Motor neuron (in vitro differentiated cells): ENCODE results near the gene CCDC127. TPM values are rescaled to one million over a fixed set of nuclear protein-coding genes. Genes with fewer than 3 reads are reported as not detected.
A peak's percentile ranks its signal among the peaks of the same experiment; 100 is the strongest.
"Not testable (repeated sequence)": the region's sequence is repeated elsewhere in the genome, so short reads cannot be mapped to it uniquely, and the experiment has no call there.

ENCODE experiments used
- ATAC-seq, 8 experiments: fragments of 200-7000 bp; cut with Tn5 transposase; replicated peaks in 6 of 8; 2 replicates each; pipeline ENCODE4 v1.8.0; 2021; ENCODE audit warnings: mild to moderate bottlenecking in 8 of 8, moderate library complexity in 8 of 8
- H3K27ac ChIP-seq, 2 donors: fragments of 250-450 bp; sonication (Bioruptor Pico); 2 replicates each; pipeline ENCODE4 v1.9.0; 2021; ENCODE audit warnings: antibody characterized with exemption in 2 of 2, mild to moderate bottlenecking in 2 of 2, moderate library complexity in 1 of 2
- H3K4me1 ChIP-seq, 2 donors: fragments of 250-450 bp; sonication (Bioruptor Pico); replicated peaks in 1 of 2; 2 replicates each; pipeline ENCODE4 v1.6.1; 2021; ENCODE audit warnings: antibody characterized with exemption in 2 of 2, mild to moderate bottlenecking in 2 of 2, moderate library complexity in 1 of 2
- H3K4me3 ChIP-seq, 5 donors: fragments of 250-450 bp; sonication (Bioruptor Pico); 2 replicates each; pipeline ENCODE4 v1.9.0; 2021; ENCODE audit warnings: antibody characterized with exemption in 5 of 5, mild to moderate bottlenecking in 5 of 5, moderate library complexity in 4 of 5
- WGBS, 10 experiments: fragments of 450-650 bp; shearing (Covaris generic); methylation state at CpG; one replicate each; pipeline ENCODE4 v1.0.0; 2022; 5-methylcytosine and 5-hydroxymethylcytosine counted together
- in situ Hi-C, 9 experiments: fragments of 400-800 bp; cut with MboI; loops; one replicate each; pipeline ENCODE4 v1.15.0; 2021; ENCODE audit warnings: low sequenced_read_pairs in 9 of 9, low pct_unique_long_range_greater_than_20kb in 2 of 9; ENCODE audit not compliant: unreplicated experiment in 9 of 9
- total RNA-seq, 8 experiments: library from RNA; unstranded; fragments of 300-600 nt; gene quantifications; 2 replicates each; pipeline versions ENCODE4 v1.2.3 to v1.2.4, GENCODE V29; 2022

CCDC127 gene
- 10 to 100 TPM in 1 of 8 experiments, 1 to 10 TPM in 7; 5.9 to 10.8 (median 7.9) TPM for total RNA-seq

GRCh38 chr5:217494-218456 lies at the start of gene CCDC127, which contains the start of gene SDHA:
TSS of gene CCDC127 (minus strand) at chr5:218153. CDS start at chr5:216849, 1,304 bp downstream.
TSS of gene SDHA (plus strand) at chr5:218320. CDS start at chr5:218356, 36 bp downstream.
- 0 to 40% (median 0%) methylated on average over 1 to 2 of the region's 75 CpGs; no CpG with 5 or more reads in 7 of the 10 experiments for WGBS, 10 experiments
- H3K27ac ChIP-seq, result peak within 1 kb of the TSS; percentile 59 to 83

DNA sequence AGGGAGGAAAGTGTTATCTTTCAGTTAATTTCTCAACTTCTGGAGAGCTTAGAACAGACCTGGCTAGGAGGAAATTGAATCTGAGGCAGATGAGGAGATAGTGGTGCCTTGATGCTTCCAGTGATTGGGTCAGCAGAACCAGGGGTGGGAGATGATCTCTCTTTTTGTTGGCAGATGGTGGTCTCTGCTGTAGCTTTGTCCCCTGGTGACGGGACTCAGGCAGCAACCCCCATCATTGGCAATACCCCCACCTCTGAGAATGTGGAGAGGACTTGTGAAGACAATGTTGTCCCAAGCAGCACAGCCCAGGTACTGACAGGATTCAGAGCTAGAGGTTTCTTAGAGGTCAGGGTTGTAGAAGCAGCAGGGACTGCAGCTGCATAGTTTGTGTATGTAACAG lies 49.8 kb upstream of the CCDC127 start:
- in situ Hi-C loops, result no loop called here
- Histone ChIP-seq H3K4me3 (no peak overlapping the region), H3K4me1 (peaks cover 0 to 1% of the 10 kb centered on the region in 2 donors), H3K27ac (no peak overlapping the region)
- 40 to 100% (median 83%) methylated on average over 1 of the region's 1 CpG; no CpG with 5 or more reads in 5 of the 10 experiments for WGBS, 10 experiments
- ATAC-seq, result no peak

More at GRCh38 chr5:217494-218456, at the start of gene CCDC127, which contains the start of gene SDHA:
- in situ Hi-C loops, result not testable (repeated sequence)
- peak; percentile 66 to 94 (median 90) for ATAC-seq
- H3K4me1 ChIP-seq, result peaks cover 4 to 12% of the 10 kb centered on the region in 2 donors
- peak within 1 kb of the TSS; percentile 60 to 89 (median 73) for H3K4me3 ChIP-seq

GRCh38 chr5:266311-267026 lies 48.5 kb upstream of the CCDC127 start:
- H3K4me1 ChIP-seq, in situ Hi-C loops, H3K4me3 ChIP-seq, H3K27ac ChIP-seq, ATAC-seq: not testable (repeated sequence)
- WGBS, 10 experiments, result 58 to 100% (median 85%) methylated on average over 2 to 19 of the region's 19 CpGs; no CpG with 5 or more reads in 1 of the 10 experiments

- Histone ChIP-seq H3K4me1 (no peaks in the 10 kb centered on the region), H3K4me3 (no peak overlapping the region), H3K27ac (no peak overlapping the region)
- WGBS, 10 experiments, result 73 to 100% (median 88%) methylated on average over 1 to 4 of the region's 10 CpGs; no CpG with 5 or more reads in 5 of the 10 experiments
- no peak for ATAC-seq
- in situ Hi-C loops, result no loop called here
Observed at GRCh38 chr5:264338-264737, 46.4 kb upstream of the CCDC127 start.

DNA sequence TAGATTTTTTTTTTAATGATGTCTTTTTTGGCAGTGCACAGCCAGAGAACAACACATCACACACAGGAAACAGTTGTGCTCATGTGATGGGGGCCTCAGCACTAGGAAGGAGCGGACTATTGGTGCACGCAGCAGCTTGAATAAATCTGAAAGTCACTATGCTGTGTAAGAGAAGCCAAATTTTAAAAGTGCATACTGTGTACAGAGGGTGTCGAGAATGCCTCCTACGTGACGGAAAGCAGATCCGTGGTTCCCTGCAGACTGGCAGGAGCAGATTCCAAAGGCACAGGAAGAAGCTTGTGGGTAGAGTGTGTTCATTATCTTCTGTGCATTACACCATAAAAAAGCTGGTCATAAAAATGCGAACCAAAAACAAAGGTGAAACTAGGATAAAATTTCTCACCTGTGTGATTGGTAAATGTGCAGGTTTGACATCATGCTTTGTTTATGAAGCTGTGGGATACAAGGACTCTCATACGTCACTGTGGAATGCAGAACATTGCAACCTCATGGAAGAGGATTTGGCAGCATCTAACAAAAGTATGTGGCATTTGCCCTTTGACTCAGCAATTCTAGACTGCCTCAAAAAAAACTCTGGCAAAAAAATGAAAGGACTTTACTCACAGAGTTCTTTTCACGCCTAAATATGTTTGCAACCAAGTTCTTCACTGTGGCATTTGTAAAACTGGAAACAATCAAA lies 45.5 kb upstream of the CCDC127 start:
- WGBS, 10 experiments, result 0 to 100% (median 85%) methylated on average over 1 to 9 of the region's 9 CpGs
- in situ Hi-C loops, result not testable (repeated sequence)

DNA sequence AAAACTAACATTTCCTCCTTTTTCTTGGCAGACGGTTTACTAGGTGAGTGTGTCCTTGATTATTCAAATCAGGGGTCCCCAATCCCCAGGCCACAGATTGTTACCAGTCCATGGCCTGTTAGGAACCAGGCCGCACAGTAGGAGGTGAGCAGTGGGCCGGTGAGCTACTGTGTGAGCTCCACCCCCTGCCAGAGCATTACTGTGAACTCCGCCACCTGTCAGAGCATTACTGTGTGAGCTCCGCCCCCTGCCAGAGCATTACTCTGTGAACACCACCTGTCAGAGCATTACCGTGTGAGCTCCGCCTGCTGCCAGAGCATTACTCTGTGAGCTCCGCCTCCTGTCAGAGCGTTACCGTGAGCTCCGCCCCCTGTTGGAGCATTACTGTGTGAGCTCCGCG lies 39.2 kb upstream of the CCDC127 start:
- Histone ChIP-seq H3K4me1 (no peaks in the 10 kb centered on the region), H3K4me3 (no peak overlapping the region), H3K27ac (no peak overlapping the region)
- peak in 2 of 8 experiments; percentile 19 to 26 for ATAC-seq
- in situ Hi-C loops, result no loop called here
- 92 to 100% (median 96%) methylated on average over 1 to 7 of the region's 13 CpGs; no CpG with 5 or more reads in 6 of the 10 experiments for WGBS, 10 experiments

More for the DNA sequence above, 45.5 kb upstream of the CCDC127 start:
- not testable (repeated sequence) for H3K4me1 ChIP-seq, ATAC-seq, H3K4me3 ChIP-seq, H3K27ac ChIP-seq

- H3K4me1 ChIP-seq, H3K4me3 ChIP-seq, in situ Hi-C loops, H3K27ac ChIP-seq, ATAC-seq: not testable (repeated sequence)
- WGBS, 10 experiments, result 73 to 100% (median 93%) methylated on average over 2 to 4 of the region's 8 CpGs; no CpG with 5 or more reads in 6 of the 10 experiments
Observed at GRCh38 chr5:256347-256746, 38.4 kb upstream of the CCDC127 start.

GRCh38 chr5:255116-255515 lies 37.2 kb upstream of the CCDC127 start:
- H3K27ac ChIP-seq, ATAC-seq, H3K4me1 ChIP-seq, in situ Hi-C loops, H3K4me3 ChIP-seq: not testable (repeated sequence)
- 63 to 100% methylated on average over 2 of the region's 7 CpGs; no CpG with 5 or more reads in 8 of the 10 experiments for WGBS, 10 experiments

- H3K4me1 ChIP-seq, H3K27ac ChIP-seq, in situ Hi-C loops, H3K4me3 ChIP-seq: not testable (repeated sequence)
- peak in 2 of 8 experiments; percentile 29 to 39 for ATAC-seq
- 63% methylated on average over 4 of the region's 15 CpGs; no CpG with 5 or more reads in 9 of the 10 experiments for WGBS, 10 experiments
Observed at GRCh38 chr5:254322-254721, 36.4 kb upstream of the CCDC127 start.

DNA sequence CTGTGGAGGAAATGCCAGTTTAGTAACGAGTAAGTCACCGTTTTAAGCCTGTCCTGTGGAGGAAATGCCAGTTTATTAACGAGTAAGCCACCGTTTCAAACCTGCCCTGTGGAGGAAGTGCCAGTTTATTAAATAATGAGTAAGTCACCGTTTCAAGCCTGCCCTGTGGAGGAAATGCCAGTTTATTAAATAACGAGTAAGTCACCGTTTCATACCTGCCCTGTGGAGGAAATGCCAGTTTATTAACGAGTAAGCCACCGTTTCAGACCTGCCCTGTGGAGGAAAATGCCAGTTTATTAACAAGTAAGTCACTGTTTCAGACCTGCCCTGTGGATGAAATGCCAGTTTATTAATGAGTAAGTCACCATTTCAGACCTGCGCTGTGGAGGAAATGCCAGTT lies 34.6 kb upstream of the CCDC127 start:
- Histone ChIP-seq H3K4me1 (no peaks in the 10 kb centered on the region), H3K27ac (no peak overlapping the region), H3K4me3 (no peak overlapping the region)
- no peak for ATAC-seq
- in situ Hi-C loops, result no loop called here
- 70 to 100% methylated on average over 2 to 4 of the region's 10 CpGs; no CpG with 5 or more reads in 8 of the 10 experiments for WGBS, 10 experiments

- ATAC-seq, H3K4me3 ChIP-seq, in situ Hi-C loops, H3K4me1 ChIP-seq, H3K27ac ChIP-seq: not testable (repeated sequence)
- WGBS, 10 experiments, result 53 to 95% (median 92%) methylated on average over 2 to 11 of the region's 11 CpGs; no CpG with 5 or more reads in 3 of the 10 experiments
Observed at GRCh38 chr5:251975-252374, 34.0 kb upstream of the CCDC127 start.

GRCh38 chr5:251538-251937 lies 33.6 kb upstream of the CCDC127 start:
- H3K4me3 ChIP-seq, ATAC-seq, in situ Hi-C loops, H3K27ac ChIP-seq, H3K4me1 ChIP-seq: not testable (repeated sequence)
- WGBS, 10 experiments, result 80 to 100% (median 94%) methylated on average over 1 to 5 of the region's 8 CpGs; no CpG with 5 or more reads in 4 of the 10 experiments
